ENCODE results near the gene ZACN.

GRCh38 chr17:76107509-76107908 is 28.5 kb downstream of the ZACN start:
- TF ChIP-seq CTCF (IDR thresholded peaks at IDR 0.05), result no peak
- TF ChIP-seq POLR2A (IDR thresholded peaks at IDR 0.05), result no peak
- no peak for TF ChIP-seq EP300 (IDR thresholded peaks at IDR 0.05)

Data from ovary (tissue), 3 donors.